ENCODE measurements around the gene CBLC.

CBLC gene

GRCh38 chr19:44803442-44804428 is 26.0 kb downstream of the CBLC start:
- no peak for DNase-seq

DNA sequence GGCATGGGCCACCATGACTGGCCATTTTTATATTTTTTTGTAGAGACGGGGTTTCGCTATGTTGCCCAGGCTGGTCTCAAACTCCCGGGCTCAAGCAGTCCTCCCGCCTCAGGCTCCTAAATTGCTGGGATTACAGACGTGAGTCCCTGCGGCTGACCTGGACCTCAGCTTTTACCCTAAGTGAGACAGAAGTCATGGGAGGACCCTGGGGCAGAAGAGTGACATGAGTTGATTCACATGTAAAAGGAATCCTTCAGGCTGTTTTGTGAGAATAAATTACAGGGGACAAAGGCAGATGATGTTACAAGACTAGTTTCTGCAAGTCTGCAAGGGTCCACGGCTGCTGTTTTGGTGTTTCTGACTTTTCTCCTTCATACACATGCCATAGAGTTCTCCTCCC is 28.6 kb downstream of the CBLC start:
- no peak for DNase-seq

DNA sequence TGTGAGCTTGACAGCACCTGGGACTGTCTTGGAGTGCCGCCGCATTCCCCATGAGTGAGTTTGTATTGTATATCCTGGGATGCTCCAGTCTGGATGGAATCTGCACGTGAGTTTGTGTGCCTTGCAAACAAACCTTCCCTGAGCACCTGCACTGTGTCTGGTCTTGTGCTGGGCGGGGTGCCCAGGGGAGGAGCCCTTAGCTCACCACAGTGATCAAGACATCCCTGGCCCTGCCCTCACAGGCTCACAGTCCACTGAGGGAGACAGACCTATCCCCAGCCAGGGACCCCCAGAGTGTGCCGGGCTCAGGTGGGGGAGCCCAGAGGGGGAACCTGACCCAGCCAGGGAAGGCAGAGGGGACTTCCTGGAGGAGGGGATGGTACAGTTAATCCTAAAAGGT is 29.5 kb downstream of the CBLC start:
- DNase-seq = no peak

DNA sequence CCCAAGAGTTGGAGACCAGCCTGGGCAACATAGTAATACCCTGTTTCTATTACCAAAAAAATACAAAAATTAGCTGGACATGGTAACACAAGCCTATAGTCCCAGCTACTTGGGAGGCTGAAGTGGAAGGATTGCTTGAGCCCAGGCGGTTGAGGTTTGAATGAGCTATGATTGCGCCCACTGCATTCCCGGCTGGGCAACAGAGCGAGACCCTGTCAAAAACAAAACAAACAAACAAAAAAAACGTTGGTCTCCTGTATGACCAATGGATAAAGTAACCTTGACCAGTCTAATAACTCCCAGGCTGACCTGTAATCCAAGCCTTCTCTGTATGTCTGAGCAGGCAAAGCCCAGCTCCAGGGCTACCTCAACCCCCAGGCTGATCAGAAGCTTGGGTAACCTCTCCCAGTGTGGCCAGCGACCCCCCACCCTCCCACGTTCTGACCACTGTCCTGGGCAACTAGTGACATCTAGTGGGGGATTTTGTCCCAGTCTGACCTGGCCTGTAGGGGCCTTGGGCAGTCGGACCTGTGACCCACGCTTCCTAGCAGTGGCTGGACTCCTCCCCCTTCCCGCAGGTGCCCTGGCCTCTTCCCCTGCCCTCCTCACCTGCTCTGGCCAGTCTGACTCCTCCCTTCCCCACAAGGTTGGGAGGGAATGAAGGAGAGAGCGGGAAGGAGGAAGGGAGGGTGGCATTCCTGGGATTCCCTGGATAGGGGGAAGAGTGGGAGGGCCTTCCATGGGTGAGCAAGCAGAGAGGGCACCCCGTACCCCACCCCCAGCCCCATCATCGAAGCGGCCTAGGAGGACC is 30.2 kb downstream of the CBLC start:
- no peak for DNase-seq

GRCh38 chr19:44808463-44809371 is 31.0 kb downstream of the CBLC start, which contains the start of gene BCAM:
Gene BCAM (plus strand): TSS chr19:44809103. CDS start chr19:44809125, 22 bp downstream.
- DNase-seq = no peak

DNA sequence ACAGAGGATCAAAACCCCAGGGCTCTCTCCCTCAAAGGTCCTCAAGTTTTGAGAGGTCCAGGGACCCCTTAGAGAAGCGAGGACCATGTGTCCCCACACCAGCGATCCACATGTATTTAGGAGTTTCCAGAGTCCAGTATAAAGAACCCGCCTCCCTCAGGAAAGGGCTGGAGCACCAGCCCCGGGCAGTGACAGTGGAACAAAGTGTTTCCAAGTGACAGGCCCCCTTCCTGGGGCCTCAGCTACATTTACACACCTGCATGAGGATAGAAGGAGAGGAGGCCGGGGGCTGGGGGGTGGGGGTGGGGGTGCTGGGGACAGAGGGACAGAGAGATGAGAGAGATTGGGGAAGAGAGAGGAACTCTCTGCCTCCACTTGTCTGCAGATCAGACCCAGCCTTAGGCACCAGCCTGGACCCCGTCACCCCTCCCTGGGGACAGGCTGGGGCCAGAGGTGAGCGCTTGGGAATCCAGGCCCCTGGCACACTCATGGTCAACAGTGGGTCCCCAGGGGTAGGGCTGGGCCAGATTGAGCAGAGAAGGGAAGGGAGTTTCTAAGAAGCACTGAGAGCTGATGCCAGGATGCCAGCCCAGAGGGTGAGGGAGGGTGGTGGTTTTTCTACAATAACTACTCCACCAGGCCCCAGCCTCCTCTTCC is 32.0 kb downstream of the CBLC start:
- DNase-seq = no peak

GRCh38 chr19:44810234-44811121 is 32.8 kb downstream of the CBLC start:
- no peak for DNase-seq

DNA sequence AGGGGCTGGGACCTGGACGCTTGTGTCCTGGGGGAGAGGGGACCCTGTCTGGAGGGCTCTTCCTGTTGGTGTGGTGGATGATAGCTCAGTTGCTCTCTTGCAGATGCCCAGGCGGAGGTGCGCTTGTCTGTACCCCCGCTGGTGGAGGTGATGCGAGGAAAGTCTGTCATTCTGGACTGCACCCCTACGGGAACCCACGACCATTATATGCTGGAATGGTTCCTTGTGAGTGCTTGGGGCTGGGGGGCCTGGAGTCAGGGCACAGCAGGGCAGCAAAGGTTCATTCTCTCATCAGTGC is 33.4 kb downstream of the CBLC start:
- no peak for DNase-seq

DNA sequence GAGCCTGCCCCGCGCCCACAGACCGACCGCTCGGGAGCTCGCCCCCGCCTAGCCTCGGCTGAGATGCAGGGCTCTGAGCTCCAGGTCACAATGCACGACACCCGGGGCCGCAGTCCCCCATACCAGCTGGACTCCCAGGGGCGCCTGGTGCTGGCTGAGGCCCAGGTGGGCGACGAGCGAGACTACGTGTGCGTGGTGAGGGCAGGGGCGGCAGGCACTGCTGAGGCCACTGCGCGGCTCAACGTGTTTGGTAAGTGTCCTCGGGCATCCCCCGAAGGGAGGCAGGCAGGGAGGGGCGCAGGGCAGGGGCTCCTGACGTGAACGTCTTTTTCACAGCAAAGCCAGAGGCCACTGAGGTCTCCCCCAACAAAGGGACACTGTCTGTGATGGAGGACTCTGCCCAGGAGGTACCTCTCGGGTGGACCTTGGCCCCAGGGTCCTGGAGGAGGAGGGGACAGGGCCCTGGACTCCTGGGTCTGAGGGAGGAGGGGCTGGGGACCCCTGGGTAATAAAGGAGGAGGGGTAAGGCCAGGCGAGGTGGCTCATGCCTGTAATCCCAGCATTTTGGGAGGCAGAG is 34.5 kb downstream of the CBLC start:
- no peak for DNase-seq

- no peak for DNase-seq
Measured at GRCh38 chr19:44813070-44813840, 35.6 kb downstream of the CBLC start.

DNA sequence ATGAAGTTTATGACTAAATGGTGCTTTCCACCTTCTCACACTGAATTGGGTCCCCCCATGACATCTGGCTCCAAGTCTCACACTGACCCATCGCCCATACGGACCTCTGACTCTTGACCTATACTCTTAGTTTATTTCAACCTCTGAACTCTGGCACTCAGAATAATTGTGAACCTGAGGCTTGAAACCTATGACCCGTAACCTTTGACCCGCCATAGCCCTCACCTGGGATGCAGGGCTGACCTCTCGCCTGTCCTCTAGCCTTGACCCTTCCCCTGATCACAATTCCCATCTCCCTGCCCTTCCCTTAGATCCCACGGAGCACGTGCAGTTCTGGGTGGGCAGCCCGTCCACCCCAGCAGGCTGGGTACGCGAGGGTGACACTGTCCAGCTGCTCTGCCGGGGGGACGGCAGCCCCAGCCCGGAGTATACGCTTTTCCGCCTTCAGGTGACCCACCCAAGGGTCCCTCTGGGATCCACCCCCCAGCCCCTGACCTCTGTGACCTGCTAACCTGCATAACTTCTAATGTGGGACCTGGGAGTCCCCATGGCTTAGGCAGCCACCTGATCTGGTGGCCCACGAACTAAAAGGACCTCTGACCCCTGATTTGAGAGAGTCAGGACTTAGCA is 36.3 kb downstream of the CBLC start:
- no peak for DNase-seq

GRCh38 chr19:44814517-44814916 is 36.8 kb downstream of the CBLC start:
- no peak for DNase-seq

DNA sequence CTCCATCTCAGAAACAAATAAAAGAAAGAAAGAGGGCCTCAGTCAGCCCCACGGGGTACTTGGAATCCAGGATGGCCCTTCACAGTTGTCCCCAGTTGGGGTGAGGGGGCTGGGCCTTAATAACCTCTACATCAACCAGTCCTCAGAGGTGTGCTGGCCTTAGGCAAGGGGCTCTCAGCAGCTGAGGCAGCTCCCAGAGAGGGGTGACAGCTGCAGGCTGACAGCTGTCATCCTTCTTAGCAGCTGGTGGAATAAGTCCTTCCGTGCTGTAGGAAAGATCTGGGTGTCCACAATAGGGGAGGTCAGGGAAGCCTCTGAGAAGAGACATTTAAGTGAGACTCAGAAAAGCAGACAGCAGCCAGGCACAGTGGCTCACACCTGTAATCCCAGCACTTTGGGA is 38.6 kb downstream of the CBLC start:
- no peak for DNase-seq

DNA sequence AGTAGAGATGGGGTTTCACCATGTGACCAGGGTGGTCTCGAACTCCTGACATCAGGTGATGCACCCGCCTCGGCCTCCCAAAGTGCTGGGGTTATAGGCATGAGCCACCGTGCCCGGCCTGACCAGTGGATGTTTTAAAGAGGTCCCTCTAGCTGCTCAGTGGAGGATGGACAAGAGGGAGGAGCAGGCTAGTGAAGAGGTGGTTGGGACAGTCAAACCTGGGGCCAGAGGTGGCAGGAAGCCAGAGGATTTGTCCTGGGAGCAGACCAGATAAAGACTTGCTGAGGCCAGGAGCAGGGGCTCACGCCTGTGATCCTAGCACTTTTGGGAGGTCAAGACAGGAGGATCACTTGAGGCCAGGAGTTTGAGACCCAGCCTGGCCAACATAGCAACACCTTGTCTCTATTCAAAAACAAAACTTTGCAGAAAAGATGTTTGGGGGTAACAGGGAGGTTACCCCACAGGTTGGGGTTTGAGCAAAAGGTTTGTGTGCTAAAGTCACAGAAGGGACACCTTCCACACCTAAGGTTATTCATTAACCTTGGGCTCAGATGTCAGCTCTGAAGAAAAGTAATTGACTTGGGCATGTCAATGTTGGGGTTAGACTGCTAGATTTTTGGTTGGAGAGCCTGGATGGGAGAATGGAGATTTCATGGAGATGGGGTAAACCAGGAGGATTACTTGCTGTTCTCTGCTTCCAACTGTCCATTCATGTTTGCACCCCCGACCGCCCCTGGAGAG is 40.2 kb downstream of the CBLC start:
- no peak for DNase-seq

GRCh38 chr19:44818466-44819031 is 40.9 kb downstream of the CBLC start:
- no peak for DNase-seq

DNA sequence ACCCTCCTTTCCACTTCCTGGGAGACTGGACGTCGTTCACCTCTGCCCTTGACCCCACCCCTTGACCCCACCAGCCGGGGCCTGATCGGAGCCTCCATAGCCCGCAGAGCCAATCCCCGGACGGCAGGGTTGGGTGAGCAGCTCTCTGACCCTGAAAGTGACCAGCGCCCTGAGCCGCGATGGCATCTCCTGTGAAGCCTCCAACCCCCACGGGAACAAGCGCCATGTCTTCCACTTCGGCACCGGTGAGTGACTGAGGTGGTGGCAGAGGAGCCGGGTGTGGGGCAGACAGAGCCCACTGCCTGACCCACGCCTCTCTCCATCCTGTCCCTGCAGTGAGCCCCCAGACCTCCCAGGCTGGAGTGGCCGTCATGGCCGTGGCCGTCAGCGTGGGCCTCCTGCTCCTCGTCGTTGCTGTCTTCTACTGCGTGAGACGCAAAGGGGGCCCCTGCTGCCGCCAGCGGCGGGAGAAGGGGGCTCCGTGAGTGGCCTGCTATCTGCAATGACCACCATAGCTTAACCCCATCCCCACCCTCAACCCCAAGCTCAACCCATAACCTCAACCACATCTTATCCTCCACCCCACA is 41.6 kb downstream of the CBLC start:
- no peak for DNase-seq

DNA sequence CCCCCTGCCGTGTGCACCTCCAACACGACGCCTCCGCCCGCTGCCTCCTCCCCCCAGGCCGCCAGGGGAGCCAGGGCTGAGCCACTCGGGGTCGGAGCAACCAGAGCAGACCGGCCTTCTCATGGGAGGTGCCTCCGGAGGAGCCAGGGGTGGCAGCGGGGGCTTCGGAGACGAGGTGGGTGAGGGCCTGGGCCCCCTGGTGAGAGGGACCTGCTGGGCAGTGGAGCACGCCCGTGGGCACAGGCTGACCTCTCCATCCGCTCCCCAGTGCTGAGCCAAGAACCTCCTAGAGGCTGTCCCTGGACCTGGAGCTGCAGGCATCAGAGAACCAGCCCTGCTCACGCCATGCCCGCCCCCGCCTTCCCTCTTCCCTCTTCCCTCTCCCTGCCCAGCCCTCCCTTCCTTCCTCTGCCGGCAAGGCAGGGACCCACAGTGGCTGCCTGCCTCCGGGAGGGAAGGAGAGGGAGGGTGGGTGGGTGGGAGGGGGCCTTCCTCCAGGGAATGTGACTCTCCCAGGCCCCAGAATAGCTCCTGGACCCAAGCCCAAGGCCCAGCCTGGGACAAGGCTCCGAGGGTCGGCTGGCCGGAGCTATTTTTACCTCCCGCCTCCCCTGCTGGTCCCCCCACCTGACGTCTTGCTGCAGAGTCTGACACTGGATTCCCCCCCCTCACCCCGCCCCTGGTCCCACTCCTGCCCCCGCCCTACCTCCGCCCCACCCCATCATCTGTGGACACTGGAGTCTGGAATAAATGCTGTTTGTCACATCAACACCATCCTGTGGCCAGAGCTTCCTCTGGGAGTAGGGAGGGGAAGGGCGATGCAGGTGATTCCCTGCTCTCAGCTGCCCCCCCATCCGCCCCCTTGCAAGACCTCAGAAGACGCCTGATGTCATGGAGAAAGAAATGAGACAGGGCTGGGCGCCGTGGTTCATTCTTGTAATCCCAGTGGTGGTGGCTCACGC is 43.2 kb downstream of the CBLC start:
- DNase-seq = no peak

All from GF-D8 (cell line).